ENCODE measurements around the gene VPREB1. TPM values are rescaled to one million over a fixed set of nuclear protein-coding genes. Genes with fewer than 3 reads are reported as not detected.
A peak's percentile ranks its signal among the peaks of the same experiment; 100 is the strongest.
"Not testable (repeated sequence)": the region's sequence is repeated elsewhere in the genome, so short reads cannot be mapped to it uniquely, and the experiment has no call there.

The VPREB1 gene
- total and polyA plus RNA-seq, 2 donors = not detected

DNA sequence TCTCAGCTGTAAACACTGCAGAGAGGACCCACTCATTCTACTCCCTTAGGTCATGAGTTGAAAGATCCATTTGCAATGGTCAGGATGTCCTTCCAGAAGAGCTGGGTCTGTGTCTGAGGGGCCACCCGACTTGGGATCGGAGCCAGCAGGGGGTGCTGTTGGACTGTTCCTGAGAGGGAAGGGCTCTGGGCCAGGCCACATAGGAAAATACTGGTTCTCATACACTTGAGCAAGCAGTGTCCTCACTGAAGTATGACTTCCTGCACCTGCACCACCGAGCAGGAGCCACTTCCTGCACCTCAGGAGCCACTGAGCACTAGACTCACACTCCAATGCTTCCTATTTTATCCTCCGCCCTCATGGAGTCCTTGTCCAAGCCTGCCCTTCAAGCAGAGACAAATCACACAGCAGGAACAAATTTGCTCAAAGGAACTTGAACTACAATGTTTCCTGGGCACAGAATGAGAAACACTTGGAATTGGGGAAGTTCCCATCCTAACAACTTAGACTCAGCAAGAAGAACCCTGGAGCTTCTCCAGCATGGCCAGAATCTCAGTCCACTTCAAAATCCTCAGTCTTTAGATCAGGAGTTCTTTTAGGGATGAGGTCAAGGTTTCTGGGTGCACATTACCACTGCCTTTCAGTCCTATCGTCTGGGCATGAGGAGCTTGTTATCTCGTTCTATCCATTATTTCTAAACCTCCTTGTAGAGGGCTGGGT, 36.6 kb upstream of the VPREB1 start:
- WGBS = 22% methylated on average over 6 of the region's 6 CpGs
- Histone ChIP-seq H3K27ac (ENCODE audit: low read depth) (no peak overlapping the region), H3K4me1 (ENCODE audit: insufficient read depth) (no peaks in the 10 kb centered on the region), H3K36me3 (ENCODE audit: insufficient read depth) (no peaks in the 10 kb centered on the region), H3K4me3 (ENCODE audit: low read depth, low read length) (no peak overlapping the region)
- DNase-seq (ENCODE audit: extremely low spot score) = peak; percentile 4

DNA sequence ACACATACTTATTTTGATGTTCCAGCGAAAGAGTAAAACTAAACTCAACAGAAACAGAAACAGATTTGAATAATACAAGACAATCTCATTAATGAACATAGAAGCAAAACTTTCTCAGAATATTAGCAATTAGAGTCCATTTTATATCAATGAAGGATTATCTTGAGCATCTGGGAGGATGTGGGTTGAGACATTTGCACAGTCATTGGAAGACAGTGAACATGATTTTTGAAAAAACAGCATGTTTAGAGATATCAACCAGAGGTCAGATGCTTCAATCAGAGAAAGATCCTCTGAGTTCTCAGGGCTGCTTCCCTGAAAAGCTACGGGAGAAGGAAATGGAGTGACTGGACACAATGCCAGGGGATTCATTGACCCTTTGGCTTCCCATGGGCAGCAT, 35.9 kb upstream of the VPREB1 start:
- WGBS = 58% methylated on average over 2 of the region's 2 CpGs
- Histone ChIP-seq H3K36me3 (ENCODE audit: insufficient read depth) (no peaks in the 10 kb centered on the region), H3K4me3 (ENCODE audit: low read depth, low read length) (no peak overlapping the region), H3K4me1 (ENCODE audit: insufficient read depth) (no peaks in the 10 kb centered on the region), H3K27ac (ENCODE audit: low read depth) (no peak overlapping the region)
- DNase-seq (ENCODE audit: extremely low spot score) = no peak

DNA sequence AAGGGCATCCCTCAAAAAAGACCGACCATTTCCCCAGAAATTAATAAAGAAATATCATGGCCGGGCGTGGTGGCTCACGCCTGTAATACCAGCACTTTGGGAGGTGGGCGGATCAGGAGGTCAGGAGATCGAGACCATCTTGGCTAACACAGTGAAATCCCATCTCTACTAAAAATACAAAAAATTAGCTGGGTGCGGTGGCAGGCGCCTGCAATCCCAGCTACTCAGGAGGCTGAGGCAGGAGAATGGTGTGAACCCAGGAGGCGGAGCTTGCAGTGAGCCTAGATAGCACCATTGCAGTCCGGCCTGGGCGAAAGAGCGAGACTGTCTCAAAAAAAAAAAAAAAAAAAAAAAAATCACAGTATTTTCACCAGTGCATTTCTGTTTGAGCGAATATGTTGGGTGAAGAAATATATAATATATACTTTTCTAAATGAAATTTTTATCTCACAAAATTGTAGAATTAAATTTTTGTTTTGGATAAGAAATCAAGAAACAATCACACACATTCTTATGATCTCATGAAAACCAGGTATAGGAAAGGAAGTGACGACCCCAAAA, 35.4 kb upstream of the VPREB1 start:
- DNase-seq (ENCODE audit: extremely low spot score); H3K4me1 ChIP-seq (ENCODE audit: insufficient read depth); H3K36me3 ChIP-seq (ENCODE audit: insufficient read depth); H3K4me3 ChIP-seq (ENCODE audit: low read depth, low read length); H3K27ac ChIP-seq (ENCODE audit: low read depth): not testable (repeated sequence)
- 82% methylated on average over 14 of the region's 14 CpGs for WGBS

DNA sequence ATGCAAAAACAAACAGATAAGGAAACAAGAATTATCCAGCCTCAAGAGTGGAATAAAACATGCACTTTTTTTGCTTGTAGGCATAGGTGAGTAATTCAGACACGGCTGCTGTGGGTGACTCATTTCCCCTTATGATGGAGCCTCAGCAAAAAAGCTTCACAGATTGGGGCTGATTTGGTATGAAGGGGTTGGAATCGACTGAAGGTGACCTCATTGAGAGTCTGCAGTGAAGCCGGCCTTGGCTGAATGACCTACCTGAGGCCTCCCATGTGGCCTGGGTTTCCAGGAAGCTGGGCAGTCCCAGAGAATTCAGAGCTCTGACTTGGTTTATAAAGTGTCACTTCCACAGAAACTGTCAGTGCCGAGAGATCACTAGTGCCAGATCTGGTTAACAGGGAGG, 34.2 kb upstream of the VPREB1 start:
- DNase-seq (ENCODE audit: extremely low spot score) = no peak
- no peak overlapping the region for H3K27ac ChIP-seq (ENCODE audit: low read depth)
- H3K4me3 ChIP-seq (ENCODE audit: low read depth, low read length) = no peak overlapping the region
- H3K36me3 ChIP-seq (ENCODE audit: insufficient read depth) = no peaks in the 10 kb centered on the region
- 48% methylated on average over 4 of the region's 4 CpGs for WGBS
- H3K4me1 ChIP-seq (ENCODE audit: insufficient read depth) = no peaks in the 10 kb centered on the region

DNA sequence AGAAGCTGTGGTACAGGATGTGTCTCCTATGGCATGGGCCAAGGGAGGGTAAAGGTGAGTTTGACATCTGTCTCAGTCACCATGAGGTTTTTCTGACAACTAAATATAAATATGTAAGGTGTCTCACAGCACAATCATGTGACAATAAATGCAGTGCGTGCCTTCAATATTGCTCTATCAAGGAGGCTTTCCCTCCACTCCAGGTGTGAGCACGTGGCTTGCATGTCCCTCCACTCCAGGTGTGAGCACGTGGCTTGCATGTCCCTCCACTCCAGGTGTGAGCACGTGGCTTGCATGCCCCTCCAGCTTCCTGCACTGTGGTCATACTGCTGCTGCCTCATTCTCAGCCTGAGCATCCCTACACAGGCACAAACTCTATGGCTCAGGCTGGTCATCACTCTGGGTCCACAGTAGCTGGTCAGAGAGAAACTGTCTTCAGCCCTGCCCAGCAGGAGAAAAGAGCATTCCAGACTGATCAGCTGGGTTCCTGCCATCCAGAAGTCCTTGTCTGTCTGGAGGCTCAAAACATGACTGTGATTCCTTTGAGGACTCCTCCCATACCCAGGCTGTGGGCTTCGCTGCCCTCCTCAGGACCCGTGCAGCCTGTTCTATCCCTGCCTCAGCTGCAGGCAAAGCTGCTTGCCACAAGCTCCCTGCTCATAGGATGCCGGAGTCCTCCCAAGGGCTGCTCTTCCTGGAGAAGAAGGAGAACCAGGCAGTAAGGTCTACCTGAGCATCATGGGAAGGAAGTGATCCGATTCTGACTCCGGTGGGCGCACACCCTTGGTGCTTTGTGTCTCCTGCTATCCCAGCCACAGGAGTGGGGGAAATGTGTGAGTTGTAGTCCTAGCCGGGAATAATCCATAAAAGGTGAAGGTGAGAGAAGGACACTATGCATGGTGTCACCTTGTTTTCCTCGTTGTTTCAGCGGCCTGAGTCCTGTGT, 33.4 kb upstream of the VPREB1 start:
- H3K36me3 ChIP-seq (ENCODE audit: insufficient read depth) = no peaks in the 10 kb centered on the region
- WGBS = 62% methylated on average over 13 of the region's 13 CpGs
- H3K27ac ChIP-seq (ENCODE audit: low read depth) = no peak overlapping the region
- DNase-seq (ENCODE audit: extremely low spot score) = no peak
- H3K4me1 ChIP-seq (ENCODE audit: insufficient read depth) = no peaks in the 10 kb centered on the region
- no peak overlapping the region for H3K4me3 ChIP-seq (ENCODE audit: low read depth, low read length)

DNA sequence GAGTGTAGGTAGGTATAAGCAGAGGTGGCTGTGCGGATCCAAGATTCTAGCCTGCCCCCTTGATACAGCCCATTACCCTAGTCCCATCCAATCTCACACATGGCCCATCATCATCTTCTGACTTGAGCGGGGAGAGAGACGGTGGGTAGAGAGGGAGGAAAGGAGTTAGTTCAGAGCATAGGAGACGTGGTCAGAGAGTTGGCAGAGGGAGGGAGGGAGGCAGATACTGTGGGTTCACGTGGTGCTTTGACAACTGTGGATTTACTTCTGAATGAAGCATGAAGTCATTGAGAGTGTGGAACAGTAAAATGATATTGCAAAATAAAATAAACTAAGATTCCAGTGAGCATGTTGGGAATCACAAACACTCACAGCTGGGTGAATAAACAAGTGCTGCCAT, 31.4 kb upstream of the VPREB1 start:
- H3K4me1 ChIP-seq (ENCODE audit: insufficient read depth) = no peaks in the 10 kb centered on the region
- no peaks in the 10 kb centered on the region for H3K36me3 ChIP-seq (ENCODE audit: insufficient read depth)
- WGBS = 29% methylated on average over 5 of the region's 5 CpGs
- no peak overlapping the region for H3K27ac ChIP-seq (ENCODE audit: low read depth)
- no peak overlapping the region for H3K4me3 ChIP-seq (ENCODE audit: low read depth, low read length)
- DNase-seq (ENCODE audit: extremely low spot score) = no peak

DNA sequence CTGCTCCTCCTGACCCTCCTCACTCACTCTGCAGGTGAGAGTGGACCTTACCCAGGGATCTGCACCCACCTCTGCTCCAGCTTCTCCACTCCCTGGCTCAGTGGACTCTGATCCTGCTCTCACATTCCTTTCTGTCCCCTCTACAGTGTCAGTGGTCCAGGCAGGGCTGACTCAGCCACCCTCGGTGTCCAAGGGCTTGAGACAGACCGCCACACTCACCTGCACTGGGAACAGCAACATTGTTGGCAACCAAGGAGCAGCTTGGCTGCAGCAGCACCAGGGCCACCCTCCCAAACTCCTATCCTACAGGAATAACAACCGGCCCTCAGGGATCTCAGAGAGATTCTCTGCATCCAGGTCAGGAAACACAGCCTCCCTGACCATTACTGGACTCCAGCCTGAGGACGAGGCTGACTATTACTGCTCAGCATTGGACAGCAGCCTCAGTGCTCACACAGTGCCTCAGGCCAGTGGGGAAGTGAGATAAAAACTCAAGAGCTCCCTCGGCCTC, 29.7 kb upstream of the VPREB1 start:
- 61% methylated on average over 5 of the region's 5 CpGs for WGBS

DNA sequence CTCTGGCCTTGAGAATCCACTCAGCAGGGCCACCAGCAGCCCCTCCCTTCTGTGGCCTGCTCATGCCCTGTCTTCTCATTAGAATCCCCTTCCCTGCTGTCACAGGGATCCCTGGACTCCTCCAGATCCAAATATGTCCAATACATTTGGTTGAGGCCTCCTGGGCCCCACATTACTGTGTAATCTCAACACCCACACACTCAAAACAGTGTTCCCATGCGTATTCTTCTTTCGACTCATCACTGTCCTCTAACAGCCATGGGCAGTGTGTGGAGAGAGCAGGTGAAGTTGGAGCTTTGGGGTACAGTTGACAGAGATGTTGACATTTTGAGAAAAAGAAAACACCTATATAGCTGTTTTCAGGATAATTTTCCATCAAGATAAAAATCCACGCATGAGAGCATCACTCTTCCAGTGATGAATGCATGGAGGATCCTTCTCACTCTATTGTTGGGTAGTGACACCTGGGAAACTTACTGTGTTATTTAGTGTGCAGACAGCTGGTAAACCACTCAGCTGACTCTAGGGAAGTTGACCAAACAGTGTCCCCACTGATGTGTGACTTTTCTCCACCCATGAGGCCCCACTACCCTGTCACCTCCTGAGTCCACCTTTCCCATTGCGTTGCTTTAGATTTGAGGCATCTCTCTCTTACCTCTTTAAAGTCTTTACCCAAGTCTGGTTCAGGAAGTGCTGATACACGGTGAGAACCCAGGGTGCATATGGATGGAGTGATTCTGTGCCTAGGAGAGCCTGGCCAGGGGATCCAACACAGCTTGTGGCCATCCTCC, 28.7 kb upstream of the VPREB1 start:
- Histone ChIP-seq H3K36me3 (ENCODE audit: insufficient read depth) (no peaks in the 10 kb centered on the region), H3K4me1 (ENCODE audit: insufficient read depth) (no peaks in the 10 kb centered on the region), H3K27ac (ENCODE audit: low read depth) (no peak overlapping the region), H3K4me3 (ENCODE audit: low read depth, low read length) (no peak overlapping the region)
- WGBS = 71% methylated on average over 5 of the region's 5 CpGs
- no peak for DNase-seq (ENCODE audit: extremely low spot score)

More for the DNA sequence above, 29.7 kb upstream of the VPREB1 start:
- no peaks in the 10 kb centered on the region for H3K36me3 ChIP-seq (ENCODE audit: insufficient read depth)
- no peaks in the 10 kb centered on the region for H3K4me1 ChIP-seq (ENCODE audit: insufficient read depth)
- H3K27ac ChIP-seq (ENCODE audit: low read depth) = no peak overlapping the region
- H3K4me3 ChIP-seq (ENCODE audit: low read depth, low read length) = no peak overlapping the region
- no peak for DNase-seq (ENCODE audit: extremely low spot score)

DNA sequence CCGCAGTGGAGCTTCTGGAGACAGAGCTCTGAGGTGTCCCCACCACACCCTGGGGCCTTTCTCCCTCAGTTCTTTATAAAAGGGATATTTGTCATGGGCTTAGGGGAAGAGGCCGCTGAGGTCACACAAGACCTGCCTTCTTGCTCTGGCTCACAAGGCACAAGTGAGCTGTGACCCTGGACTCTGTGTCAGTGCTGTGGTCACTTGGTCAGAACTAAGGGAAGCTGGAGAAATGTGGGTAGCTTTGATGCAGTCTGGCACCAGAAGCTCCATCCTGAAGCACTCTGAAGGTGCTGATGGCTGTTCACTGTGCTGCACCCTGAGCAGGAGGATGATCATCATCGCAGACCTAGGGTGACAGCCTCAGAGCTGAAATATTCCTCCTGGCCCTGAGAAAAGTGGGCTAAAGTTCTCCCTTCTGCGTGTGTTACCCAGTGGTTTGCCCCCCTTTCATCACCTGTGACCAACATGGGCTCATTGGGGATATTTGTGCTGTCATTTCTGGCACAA, 28.1 kb upstream of the VPREB1 start:
- 74% methylated on average over 4 of the region's 4 CpGs for WGBS
- Histone ChIP-seq H3K36me3 (ENCODE audit: insufficient read depth) (no peaks in the 10 kb centered on the region), H3K4me3 (ENCODE audit: low read depth, low read length) (no peak overlapping the region), H3K4me1 (ENCODE audit: insufficient read depth) (no peaks in the 10 kb centered on the region), H3K27ac (ENCODE audit: low read depth) (no peak overlapping the region)
- DNase-seq (ENCODE audit: extremely low spot score) = no peak

DNA sequence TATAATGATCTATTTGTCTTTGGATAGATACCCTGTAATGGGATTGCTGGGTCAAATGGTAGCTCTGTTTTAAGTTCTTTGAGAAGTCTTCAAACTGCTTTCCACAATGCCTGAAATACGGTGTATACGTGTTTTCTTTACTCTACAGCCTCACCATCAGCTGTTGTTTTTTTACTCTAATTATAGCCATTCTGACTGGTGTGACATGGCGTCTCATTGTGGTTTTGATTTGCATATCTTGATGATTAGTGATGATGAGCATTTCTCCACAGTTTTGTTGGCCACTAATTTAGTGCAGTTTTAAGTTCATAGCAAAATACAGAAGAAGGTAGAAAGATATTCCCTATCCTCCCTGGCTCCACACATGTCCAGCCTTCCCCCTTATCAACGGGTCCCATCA, 26.3 kb upstream of the VPREB1 start:
- no peaks in the 10 kb centered on the region for H3K4me1 ChIP-seq (ENCODE audit: insufficient read depth)
- H3K4me3 ChIP-seq (ENCODE audit: low read depth, low read length) = no peak overlapping the region
- 18% methylated on average over 4 of the region's 4 CpGs for WGBS
- no peaks in the 10 kb centered on the region for H3K36me3 ChIP-seq (ENCODE audit: insufficient read depth)
- DNase-seq (ENCODE audit: extremely low spot score) = no peak
- H3K27ac ChIP-seq (ENCODE audit: low read depth) = no peak overlapping the region

DNA sequence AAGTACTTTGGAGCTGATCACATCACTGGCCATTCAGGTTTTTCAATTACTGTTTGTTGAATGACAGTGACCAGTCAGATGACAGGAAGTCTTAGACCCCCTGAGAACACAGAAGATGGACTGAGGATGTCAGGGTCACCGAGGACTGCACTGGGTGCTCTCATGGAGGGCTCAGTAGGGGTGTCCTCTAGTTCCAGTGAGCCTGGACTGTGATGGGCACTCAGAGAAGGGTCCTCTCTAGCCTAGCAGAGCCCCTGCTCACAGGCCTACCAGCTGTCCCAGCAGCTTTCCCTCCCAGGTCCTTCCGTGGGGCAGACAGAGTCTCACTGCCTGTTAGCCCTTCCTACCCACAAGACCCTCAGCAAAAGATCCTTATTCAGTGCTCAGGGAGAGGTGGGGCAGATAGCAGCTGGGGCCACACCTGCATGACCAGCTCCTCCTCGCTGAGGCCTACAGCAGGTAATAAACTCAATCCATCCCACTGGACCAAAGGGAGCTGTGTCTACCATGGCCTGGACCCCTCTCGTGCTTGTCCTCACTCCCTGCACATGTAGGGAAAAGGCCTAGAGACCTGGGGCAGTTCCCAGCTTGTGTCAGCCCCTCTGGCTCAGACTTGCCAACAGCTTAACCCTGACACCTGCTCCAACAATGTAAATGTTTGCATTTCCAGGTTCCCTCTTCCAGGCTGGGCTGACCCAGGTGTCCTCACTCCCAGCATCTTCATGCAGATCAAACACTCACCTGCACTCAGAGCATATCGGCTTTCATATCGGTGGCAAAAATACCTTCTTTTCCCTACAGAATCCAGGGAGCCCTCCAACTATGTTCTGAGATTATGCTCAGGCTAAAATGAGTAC, 25.2 kb upstream of the VPREB1 start:
- no peak for DNase-seq (ENCODE audit: extremely low spot score)
- no peak overlapping the region for H3K4me3 ChIP-seq (ENCODE audit: low read depth, low read length)
- H3K27ac ChIP-seq (ENCODE audit: low read depth) = no peak overlapping the region
- WGBS = 56% methylated on average over 6 of the region's 6 CpGs
- H3K36me3 ChIP-seq (ENCODE audit: insufficient read depth) = no peaks in the 10 kb centered on the region
- no peaks in the 10 kb centered on the region for H3K4me1 ChIP-seq (ENCODE audit: insufficient read depth)

DNA sequence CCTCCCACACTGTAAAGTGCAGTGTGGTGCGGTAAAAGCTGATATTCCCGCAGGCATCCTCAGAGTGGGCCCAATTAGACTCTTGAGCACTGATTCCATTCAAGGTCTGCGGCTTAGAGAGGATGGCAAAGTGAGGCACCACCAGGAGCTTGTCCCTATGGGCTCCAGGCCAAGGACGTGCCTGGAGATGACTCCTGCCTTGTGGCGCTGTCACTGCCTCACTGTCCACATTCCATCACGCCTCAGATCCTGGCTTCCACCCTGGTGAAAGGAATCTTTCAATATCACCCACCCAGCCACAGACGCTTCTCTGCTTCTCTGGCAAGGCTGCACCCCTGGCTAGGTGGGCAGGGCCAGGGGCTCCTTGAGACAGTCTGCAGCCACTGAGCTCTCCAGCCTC, 23.5 kb upstream of the VPREB1 start:
- H3K27ac ChIP-seq (ENCODE audit: low read depth) = not testable (repeated sequence)
- no CpG with 5 or more reads among the region's 7 CpGs for WGBS

More for the DNA sequence above, 23.5 kb upstream of the VPREB1 start:
- not testable (repeated sequence) for H3K4me1 ChIP-seq (ENCODE audit: insufficient read depth); H3K4me3 ChIP-seq (ENCODE audit: low read depth, low read length); H3K36me3 ChIP-seq (ENCODE audit: insufficient read depth); DNase-seq (ENCODE audit: extremely low spot score)
